Nephron (organoid): ENCODE results near the gene PLEKHG2.

Source experiments
- H3K27ac Mint-ChIP-seq, 3 experiments: 2 replicates each; pipeline ENCODE4 v1.8.0; 2020; ENCODE audit warnings: mixed read lengths in 3 of 3, mild to moderate bottlenecking in 2 of 3, moderate library complexity in 1 of 3
- H3K27me3 Mint-ChIP-seq: 2 replicates; pipeline ENCODE4 v1.8.0; 2021; ENCODE audit warnings: low read depth, mild to moderate bottlenecking, moderate library complexity, mixed read lengths
- H3K36me3 Mint-ChIP-seq: 2 replicates; pipeline ENCODE4 v1.8.0; 2020; ENCODE audit warnings: low read depth, mixed read lengths
- H3K4me1 Mint-ChIP-seq: 2 replicates; pipeline ENCODE4 v1.8.0; 2020; ENCODE audit warnings: mixed read lengths
- H3K4me3 Mint-ChIP-seq, 3 experiments: 2 replicates each; pipeline ENCODE4 v1.8.0; 2020; ENCODE audit warnings: mild to moderate bottlenecking in 3 of 3, mixed read lengths in 3 of 3, moderate library complexity in 2 of 3
- H3K9me3 Mint-ChIP-seq: 2 replicates; pipeline ENCODE4 v1.8.0; 2020; ENCODE audit warnings: mixed read lengths
- TF ChIP-seq, protein P1 (sequence below), 3 experiments: fragments of 200-600 bp; sonication (generic); IDR thresholded peaks; one replicate each; pipeline ENCODE4 v1.5.0; 2021; ENCODE audit warnings: antibody characterized with exemption in 3 of 3; ENCODE audit not compliant: unreplicated experiment in 3 of 3

PLEKHG2 gene

DNA sequence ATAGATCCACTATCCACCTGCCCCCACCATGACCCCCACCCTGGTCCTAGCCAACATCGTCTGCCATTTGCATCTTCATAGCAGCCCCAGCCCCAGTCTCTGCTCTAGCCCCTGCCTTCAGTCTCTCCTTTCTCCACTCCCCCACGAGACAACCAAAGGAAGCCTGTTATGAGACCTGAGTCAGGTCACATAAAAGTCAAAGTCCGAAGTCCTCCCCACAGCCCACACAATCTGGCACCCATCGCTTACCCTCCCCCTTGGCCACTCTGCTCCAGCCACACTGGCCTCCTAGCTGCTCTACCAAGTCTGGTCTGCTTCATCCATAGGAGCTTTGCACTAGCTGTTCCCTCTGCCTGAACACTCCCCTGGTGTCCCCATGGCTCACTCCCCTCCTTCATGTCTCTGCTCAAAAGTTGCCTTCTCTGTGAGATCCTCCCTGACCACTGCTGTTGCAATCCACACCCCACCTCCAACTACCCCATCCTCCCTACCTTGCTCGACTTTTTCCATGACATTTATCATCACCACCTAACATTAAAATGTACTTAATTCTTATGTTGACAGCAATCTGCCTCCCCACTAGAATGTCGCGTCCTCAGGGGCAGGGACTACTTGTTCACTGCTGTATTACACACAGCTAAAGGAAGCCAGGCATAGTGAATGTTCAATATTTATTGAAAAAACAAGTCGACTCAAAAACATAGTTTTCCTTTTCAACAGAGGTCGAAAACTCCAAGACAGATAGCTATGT lies 1.2 kb upstream of the PLEKHG2 start:
- Mint-ChIP-seq H3K9me3 (no peaks in the 10 kb centered on the region), H3K36me3 (peaks cover 14% of the 10 kb centered on the region)

DNA sequence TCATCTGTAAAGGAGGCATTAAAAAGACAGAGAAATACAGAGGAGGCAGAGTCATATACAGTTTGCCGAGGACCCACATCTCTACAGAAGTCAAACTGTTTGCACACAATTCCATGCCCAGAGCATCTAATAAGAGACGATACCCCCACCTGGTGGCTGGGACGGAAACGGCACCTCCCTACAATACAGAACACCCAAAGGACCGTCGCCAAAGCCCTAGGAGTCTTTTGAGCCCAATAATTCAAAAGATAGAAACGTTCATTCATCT lies 703 bp upstream of the PLEKHG2 start:
- Mint-ChIP-seq H3K4me3 (peak overlapping the region; percentile 97 to 99 (median 97)), H3K27ac (peak overlapping the region; percentile 91 to 98 (median 96)), H3K4me1 (peaks cover 36% of the 10 kb centered on the region), H3K36me3 (peaks cover 14% of the 10 kb centered on the region), H3K9me3 (no peaks in the 10 kb centered on the region), H3K27me3 (peaks cover 5% of the 10 kb centered on the region)
- TF ChIP-seq, protein P1, sequence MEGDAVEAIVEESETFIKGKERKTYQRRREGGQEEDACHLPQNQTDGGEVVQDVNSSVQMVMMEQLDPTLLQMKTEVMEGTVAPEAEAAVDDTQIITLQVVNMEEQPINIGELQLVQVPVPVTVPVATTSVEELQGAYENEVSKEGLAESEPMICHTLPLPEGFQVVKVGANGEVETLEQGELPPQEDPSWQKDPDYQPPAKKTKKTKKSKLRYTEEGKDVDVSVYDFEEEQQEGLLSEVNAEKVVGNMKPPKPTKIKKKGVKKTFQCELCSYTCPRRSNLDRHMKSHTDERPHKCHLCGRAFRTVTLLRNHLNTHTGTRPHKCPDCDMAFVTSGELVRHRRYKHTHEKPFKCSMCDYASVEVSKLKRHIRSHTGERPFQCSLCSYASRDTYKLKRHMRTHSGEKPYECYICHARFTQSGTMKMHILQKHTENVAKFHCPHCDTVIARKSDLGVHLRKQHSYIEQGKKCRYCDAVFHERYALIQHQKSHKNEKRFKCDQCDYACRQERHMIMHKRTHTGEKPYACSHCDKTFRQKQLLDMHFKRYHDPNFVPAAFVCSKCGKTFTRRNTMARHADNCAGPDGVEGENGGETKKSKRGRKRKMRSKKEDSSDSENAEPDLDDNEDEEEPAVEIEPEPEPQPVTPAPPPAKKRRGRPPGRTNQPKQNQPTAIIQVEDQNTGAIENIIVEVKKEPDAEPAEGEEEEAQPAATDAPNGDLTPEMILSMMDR (IDR thresholded peaks at IDR 0.05; ENCODE audit: unreplicated experiment in 3 of 3), result peak; percentile 96 to 98 (median 97)

More for the DNA sequence above, 1.2 kb upstream of the PLEKHG2 start:
- peaks cover 38% of the 10 kb centered on the region for H3K4me1 Mint-ChIP-seq
- peak overlapping the region; percentile 91 to 98 (median 96) for H3K27ac Mint-ChIP-seq
- TF ChIP-seq, protein P1 (IDR thresholded peaks at IDR 0.05; ENCODE audit: unreplicated experiment in 3 of 3), result no peak
- H3K27me3 Mint-ChIP-seq, result peaks cover 5% of the 10 kb centered on the region
- peak overlapping the region; percentile 97 to 99 (median 97) for H3K4me3 Mint-ChIP-seq

DNA sequence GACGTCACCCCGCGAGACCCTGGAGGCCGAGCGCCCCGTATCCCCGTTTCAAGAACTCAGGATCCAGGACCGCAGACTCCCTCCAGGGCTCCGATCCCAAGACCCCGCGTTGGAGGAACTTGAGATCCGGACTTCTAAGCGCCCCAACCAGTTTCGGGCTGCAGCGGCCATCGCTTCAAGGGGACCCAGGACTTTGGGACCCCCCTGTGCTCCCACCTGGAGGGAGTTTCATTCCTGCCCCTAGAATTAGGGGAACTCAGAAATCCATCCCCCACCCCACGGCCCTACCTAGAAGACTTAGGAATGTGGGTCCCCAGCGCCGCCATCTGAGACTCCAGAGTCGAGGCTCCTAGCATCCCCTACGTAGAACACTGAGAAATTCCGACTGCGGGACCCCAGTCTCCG lies 400 bp downstream of the PLEKHG2 start:
- TF ChIP-seq, protein P1 (IDR thresholded peaks at IDR 0.05; ENCODE audit: unreplicated experiment in 3 of 3), result peak in 2 of 3 experiments; percentile 47 to 84
- peaks cover 5% of the 10 kb centered on the region for H3K27me3 Mint-ChIP-seq
- H3K36me3 Mint-ChIP-seq, result peaks cover 22% of the 10 kb centered on the region
- H3K4me3 Mint-ChIP-seq, result peak overlapping the region; percentile 97 to 99 (median 97)
- H3K4me1 Mint-ChIP-seq, result peaks cover 36% of the 10 kb centered on the region
- peak overlapping the region; percentile 90 to 98 (median 91) for H3K27ac Mint-ChIP-seq
- no peaks in the 10 kb centered on the region for H3K9me3 Mint-ChIP-seq

DNA sequence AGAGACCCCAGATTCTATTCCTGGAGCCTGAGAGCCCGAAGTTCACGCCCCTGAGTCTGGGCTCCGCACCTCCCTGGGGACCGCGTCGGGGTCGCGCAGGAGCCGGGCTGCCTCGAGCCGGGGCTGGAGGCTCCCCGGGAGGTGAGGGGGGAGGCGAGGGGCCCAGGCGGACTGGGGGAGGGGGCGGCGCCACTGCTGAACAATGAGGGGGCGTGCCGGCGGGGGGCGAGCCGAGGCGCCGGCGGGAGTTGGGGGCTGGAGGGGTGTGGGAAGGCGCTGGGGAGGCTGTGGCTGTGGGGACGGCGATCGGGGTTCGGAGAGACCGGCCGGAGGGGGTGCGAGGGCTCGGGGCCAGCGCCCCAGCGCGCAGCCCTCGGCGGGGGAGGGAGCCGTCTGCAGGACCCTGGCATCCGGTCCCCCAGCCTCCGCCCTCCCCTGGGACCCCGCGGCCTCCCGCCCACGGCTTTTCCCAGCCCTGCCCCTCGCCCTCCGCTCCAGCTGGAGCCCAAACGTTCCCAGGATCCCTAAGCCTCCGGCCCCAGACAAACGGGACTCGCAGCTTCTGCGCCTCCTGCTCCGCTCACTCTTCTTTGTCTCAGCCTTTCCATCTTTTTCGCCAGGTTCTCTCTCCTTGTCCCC lies 922 bp downstream of the PLEKHG2 start:
- Mint-ChIP-seq H3K4me1 (peaks cover 36% of the 10 kb centered on the region), H3K4me3 (peak overlapping the region; percentile 97 to 99 (median 97)), H3K27ac (peak overlapping the region; percentile 93 to 98 (median 94)), H3K27me3 (peaks cover 5% of the 10 kb centered on the region), H3K9me3 (no peaks in the 10 kb centered on the region), H3K36me3 (peaks cover 26% of the 10 kb centered on the region)
- TF ChIP-seq, protein P1 (IDR thresholded peaks at IDR 0.05; ENCODE audit: unreplicated experiment in 3 of 3), result no peak

DNA sequence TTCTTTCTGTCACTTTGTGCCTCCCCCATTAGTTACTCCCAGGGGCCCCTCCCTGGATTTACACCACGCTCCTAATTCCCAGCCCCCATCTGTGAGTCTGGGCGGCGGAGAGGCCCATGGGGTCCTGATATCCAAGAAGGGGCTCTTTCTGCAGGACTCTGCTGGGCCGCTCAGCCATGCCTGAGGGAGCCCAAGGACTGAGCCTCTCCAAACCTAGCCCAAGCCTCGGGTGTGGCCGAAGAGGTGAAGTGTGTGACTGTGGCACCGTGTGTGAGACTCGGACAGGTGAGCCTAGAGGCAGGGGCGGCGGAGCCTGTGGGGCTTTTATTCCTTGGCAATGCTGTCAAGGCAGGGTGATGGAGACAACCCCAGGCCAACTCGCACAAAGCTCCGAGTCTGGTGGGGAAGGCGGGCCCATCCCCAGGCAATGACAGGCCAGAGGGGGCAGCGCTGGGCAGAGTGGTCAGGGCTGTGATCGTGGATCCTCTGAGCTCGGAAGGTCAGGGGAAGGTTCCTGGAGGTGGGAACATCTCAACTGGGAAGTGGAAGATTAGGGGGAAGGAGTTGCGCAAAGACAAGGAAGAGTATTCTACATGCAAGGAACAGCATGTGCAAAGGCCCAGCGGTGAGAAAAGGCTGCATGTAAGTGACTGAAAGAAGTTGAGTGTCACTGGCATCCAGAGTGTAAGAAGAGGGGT lies 1.6 kb downstream of the PLEKHG2 start:
- H3K4me1 Mint-ChIP-seq, result peaks cover 30% of the 10 kb centered on the region
- peaks cover 5% of the 10 kb centered on the region for H3K27me3 Mint-ChIP-seq
- H3K27ac Mint-ChIP-seq, result peak overlapping the region; percentile 93 to 98 (median 94)
- peak overlapping the region; percentile 97 to 99 (median 97) for H3K4me3 Mint-ChIP-seq
- H3K36me3 Mint-ChIP-seq, result peaks cover 32% of the 10 kb centered on the region
- TF ChIP-seq, protein P1 (IDR thresholded peaks at IDR 0.05; ENCODE audit: unreplicated experiment in 3 of 3), result no peak
- no peaks in the 10 kb centered on the region for H3K9me3 Mint-ChIP-seq
